Fibroblast of skin of left biceps (primary cell): Measurements from ENCODE around the gene RGS11.

Experiments used
- DNase-seq, 2 experiments: peaks; one replicate each; pipeline ENCODE4 v3.0.0-alpha.2; 2013; ENCODE audit warnings: low read depth in 2 of 2

RGS11 gene

DNA sequence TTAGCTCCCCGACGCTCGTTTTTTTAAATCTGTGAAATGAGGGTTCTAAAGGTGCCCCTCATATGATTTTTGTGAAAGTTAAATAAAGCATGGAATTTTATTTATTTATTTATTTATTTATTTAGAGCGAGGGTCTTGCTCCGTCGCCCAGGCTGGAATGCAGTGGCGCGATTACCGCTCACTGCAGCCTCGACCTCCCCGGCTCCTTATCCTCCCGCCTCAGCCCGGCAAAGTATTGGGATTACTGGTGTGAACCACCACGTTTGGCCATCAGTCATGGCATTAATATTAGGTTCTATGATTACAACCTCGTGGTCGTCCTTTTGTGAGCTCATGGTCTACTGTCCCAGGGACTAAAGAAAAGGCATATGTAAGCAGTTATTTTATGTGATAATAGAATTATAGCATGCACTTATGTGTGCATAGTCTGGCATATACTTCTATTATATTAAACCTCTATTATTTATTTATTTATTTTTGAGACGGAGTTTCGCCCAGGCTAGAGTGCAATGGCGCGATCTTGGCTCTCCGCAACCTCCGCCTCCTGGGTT lies 45.9 kb downstream of the RGS11 start:
- no peak for DNase-seq

DNA sequence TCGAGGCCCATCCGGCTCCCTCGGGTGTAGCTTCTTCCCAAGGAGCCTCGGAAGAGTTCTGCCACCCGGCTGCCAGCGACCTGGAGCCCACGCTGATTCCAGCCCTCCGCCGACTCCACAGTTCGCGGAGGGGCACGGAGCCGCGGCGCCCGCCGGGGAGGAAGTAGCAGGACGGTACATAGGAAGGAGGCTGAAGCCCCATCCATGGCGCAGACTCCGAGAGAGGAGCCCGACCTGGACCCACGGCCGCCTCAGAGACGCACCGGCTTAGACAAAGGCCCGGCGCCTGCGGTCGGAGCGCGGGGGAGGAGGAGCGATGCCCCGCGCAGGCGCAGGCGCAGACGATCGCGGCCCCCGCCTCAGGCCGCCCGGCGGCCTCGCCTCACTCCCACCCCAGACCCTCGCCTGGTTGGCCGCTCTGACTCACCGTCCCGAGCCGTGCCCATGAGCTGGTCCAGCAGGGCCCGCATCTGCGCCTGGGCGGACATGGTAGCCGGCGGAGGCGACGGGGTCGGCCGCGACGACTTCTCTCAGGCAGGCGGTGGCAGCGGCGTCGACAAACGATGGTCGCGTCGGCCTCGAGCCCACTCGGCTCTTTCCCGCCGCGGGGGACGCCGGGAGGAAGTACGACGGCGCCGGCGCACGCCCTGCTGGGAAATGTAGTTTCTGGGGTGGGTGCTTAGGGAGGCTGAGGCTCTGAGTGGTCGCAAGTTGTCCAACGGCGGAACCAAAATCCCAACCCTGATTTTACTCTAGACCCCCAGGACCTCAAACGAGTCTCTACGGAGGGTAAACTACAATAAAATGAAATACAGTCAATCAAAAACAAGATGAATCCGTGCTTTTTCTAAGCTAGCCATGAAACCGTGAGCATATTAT lies 46.7 kb downstream of the RGS11 start, which contains the start of gene LUC7L:
Gene LUC7L, minus strand, starts transcription at position 598 of the 879 bp plus-strand sequence. Its CDS starts 110 bp downstream, at position 488.
- DNase-seq = peak; percentile 55 to 62

DNA sequence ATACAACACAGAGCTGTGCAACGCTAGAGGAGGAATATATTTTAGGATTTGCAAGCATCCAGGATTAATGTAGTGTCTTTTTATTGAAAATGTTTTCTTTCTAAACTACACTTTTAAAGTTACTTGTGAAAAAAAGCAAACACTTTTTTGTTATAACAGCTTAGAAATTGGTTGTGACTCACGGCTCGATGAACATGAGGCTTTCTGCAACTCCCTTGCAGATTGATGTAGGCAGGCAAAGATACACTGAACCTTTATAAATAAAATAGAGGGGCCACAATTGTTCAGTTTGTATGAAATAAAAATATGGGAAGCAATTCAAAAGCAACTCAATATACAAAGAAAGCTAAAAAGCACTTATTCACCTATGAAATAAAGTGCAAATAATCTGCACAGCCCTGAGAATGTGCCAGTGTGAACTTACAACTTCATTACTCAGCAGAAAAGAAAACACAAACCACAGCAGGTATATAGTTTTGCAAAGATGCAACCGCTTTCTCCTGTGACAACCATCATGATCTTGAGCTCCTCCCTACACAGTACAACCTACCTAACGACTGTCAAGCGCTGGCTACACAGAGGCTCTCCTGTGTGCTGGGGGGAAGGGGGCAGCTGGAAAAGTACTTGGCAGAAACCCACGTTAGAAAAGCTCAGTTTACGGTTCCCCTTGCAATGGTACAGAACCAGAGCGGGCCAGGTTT lies 47.4 kb downstream of the RGS11 start:
- no peak for DNase-seq

DNA sequence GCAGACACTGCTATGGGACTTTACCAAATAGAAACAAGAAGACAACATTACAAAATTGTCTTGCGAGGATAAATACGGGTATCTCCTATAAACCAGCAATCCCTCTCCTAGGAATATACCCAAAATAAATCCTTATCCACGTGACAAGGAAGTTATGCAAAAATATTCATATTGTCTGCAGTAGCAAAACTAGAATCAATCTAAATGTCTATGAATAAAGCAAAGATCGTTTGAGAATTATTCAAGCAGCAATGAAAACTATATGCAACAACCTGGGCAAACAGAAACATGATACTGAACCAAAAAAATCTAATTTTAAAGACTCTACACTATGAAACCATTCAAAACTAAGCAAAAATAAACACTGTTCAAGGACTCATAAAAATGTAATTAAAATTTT lies 55.7 kb downstream of the RGS11 start:
- no peak for DNase-seq
